Measurements from ENCODE around the gene A1CF.
"Not testable (repeated sequence)": the region's sequence is repeated elsewhere in the genome, so short reads cannot be mapped to it uniquely, and the experiment has no call there.

A1CF gene, protein sequence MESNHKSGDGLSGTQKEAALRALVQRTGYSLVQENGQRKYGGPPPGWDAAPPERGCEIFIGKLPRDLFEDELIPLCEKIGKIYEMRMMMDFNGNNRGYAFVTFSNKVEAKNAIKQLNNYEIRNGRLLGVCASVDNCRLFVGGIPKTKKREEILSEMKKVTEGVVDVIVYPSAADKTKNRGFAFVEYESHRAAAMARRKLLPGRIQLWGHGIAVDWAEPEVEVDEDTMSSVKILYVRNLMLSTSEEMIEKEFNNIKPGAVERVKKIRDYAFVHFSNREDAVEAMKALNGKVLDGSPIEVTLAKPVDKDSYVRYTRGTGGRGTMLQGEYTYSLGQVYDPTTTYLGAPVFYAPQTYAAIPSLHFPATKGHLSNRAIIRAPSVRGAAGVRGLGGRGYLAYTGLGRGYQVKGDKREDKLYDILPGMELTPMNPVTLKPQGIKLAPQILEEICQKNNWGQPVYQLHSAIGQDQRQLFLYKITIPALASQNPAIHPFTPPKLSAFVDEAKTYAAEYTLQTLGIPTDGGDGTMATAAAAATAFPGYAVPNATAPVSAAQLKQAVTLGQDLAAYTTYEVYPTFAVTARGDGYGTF

DNA sequence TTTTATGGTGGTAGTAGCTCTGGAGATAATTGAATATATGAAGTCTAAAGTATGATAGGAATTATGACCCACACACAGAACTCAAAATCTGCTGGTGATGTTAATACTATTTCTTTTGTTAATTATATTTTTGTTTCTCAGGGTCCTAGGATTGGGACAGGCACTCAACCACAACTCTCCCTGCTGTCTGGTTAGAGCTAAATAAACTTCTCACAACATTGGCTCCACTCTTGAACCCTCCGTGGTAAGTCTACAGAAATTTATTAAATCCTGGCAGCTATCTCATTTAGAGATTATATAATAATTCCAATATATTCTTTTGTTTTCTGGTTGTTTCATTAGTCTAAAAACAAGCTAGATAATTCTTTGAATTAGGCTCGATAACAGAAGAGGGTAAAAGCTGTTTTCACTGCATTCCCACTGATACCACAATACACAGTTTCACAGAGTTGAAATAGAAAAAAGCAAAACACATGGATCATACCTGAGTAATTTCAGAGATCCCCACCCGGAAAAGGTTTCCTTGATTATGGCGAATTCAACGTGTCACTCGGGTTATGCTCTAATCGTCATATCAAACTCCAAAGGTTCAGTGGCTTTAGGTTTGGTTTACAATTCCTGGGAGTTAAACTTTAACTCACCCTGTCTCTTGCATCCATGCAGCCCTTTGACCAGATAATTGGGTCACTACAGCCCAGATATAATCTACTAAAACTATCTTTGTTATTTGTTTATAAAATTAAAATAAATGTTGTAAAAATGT lies at the start of gene A1CF:
TSS of gene A1CF (minus strand) at position 531 of the 763 bp plus-strand sequence. CDS start 25,687 bp downstream, outside the sequence.
- DNase-seq (ENCODE audit: low read depth, low spot score), result no peak

DNA sequence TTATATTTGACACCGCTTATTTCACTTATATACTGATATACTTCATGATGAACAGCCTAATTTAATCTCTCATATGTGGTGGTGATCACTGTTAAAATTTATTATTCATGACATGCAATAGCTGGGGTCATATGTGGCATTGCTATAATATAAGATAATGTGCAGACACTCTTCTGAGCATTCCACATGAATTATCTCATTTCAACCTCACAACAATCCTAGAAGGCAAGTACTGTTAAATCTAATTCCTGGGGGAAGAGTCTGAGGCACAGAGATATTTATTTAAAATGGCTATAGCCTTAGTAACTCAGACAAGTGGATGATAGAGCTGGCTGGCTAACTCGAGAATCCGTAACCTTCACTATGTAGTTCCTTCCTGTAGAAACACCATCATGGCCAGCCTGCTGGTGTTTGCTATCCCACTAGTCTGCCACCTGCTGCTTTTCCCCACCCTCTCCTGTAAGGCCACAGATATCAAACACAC lies 46.6 kb upstream of the A1CF start:
- DNase-seq (ENCODE audit: low read depth, low spot score), result no peak

DNA sequence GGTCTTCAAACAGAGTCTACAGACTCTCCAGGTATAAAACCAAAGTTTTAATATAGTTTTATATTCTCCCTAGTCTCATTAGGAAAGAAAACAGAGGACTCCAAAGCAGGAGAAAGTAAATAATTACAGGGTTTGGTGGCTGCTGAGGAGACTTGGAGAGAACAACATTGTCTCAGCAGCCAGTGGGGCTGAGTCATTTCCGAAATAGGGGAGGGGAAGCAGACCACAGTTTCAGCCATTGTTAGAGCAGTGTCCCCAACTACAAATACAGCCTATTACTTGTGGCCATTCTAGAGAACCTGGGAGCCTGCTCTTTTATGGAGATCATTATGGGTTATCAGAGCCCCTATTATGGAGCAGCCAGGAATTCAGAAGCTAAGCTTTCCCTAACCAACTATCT lies 44.2 kb upstream of the A1CF start:
- no peak for DNase-seq (ENCODE audit: low read depth, low spot score)

DNA sequence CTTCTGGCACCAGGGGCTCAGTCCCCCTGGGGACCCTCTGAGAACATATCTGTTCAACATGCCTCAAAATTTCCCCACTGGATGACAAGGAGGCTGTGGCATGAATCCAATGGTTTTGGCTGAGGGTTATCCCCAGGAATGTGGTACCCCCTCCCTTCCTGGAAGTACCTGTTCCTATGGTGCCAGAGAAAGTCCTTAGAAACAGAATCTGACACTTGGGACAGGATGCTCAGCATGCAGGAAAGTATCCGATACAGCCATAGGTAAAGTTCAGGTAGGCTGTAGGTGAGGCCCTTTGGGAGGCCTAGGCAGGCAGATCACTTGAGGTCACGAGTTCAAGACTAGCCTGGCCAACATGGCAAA lies 42.7 kb upstream of the A1CF start:
- DNase-seq (ENCODE audit: low read depth, low spot score), result no peak

DNA sequence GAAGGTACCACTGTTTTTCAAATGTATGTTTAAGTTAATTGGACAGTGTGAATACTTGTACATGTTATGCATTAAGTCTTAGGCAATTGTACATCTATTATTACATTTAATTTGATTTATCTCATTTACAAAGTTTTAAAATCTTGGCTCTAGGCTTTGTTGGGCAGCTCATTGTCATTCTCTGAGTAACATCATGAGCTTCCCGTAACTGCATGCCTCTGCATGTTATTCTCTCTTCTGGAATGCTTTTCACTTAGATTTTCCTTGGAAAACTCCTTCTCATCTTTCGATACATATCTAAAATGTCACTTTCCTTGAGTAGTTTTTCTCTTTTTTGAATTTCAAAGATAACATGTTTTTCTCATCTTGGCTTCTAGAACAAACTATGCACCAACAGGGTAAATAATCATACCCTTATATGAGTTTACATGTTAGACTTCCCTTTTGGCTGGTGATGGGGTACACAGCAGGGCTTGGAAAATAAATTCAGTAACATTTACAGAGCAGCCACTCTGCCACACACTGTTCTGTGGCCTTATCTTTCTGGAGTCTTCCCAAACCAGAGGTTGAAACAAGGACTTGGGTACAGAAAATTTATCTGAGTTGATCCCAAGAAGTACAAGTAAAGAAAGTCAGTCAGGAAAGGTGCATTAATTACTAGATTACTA lies 42.2 kb upstream of the A1CF start:
- DNase-seq (ENCODE audit: low read depth, low spot score), result no peak

DNA sequence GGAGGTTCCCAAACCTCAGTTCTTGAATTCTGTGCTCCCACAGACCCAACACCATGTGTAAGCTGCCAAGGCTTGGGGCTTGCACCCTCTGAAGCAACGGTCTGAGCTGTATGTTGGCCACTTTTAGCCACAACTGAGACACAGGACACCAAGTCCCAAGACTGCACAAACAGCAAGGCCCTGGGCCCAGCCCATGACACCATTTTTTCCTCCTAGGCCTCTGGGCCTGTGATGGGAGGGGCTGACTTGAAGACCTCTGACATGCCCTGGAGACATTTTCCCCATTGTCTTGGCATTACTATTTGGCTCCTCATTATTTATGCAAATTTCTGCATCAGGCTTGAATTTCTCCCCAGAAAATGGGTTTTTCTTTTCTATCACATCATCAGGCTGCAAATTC lies 38.0 kb upstream of the A1CF start:
- not testable (repeated sequence) for DNase-seq (ENCODE audit: low read depth, low spot score)

DNA sequence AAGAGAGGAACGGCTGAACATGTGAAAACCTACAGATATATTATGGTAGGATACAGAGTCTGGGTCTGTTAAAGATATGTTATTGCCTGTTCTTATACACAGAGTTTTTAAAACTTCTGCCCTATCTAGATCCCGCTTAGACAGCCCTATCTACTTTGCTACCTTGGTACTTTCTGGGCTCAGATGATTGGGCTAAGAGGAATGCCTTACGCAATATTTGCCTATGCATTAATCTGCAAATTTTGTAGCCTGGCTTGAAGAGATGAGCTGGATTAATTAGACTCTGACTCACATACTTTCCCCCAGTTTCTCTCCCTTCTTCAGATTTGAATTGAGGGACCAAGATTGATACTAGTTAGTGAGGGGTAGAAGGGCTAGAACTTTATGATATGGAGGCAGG lies 33.6 kb upstream of the A1CF start:
- DNase-seq (ENCODE audit: low read depth, low spot score), result no peak

DNA sequence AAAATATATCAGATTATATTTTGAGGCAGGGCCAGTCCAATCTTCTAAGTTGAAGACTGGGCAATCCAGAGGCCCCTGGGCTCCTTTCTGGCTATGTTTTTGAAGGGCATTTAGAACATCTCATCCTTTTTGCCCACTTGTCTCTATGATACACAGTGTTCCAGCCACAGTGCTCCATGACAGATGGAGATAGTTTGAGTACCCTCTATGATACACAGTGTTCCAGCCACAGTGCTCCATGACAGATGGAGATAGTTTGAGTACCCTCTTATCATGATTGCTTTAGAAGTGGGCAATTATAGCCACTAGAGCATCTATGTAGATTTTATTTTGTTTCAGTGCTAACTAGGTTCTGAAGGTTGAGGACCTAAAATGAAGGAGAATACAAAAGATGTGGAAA lies 33.1 kb upstream of the A1CF start:
- DNase-seq (ENCODE audit: low read depth, low spot score), result no peak

DNA sequence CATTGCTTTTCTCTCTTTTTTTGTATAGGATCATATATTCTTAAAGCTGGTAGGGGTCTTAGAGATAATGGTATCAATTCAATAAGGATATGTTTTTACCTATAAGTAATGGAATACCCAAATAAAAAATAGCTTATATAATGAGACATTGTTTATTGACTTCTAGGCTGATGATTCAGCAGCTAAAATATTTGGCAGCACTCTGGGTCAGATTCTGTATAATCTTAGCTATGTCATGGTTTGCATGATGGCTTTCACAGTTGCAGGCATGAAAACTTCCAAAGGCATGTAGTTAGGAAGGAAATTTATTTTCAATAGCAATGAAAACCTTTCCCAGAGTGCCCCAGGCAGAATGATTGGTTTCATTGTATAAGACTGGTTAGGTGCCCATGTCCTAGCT lies 32.1 kb upstream of the A1CF start:
- no peak for DNase-seq (ENCODE audit: low read depth, low spot score)

DNA sequence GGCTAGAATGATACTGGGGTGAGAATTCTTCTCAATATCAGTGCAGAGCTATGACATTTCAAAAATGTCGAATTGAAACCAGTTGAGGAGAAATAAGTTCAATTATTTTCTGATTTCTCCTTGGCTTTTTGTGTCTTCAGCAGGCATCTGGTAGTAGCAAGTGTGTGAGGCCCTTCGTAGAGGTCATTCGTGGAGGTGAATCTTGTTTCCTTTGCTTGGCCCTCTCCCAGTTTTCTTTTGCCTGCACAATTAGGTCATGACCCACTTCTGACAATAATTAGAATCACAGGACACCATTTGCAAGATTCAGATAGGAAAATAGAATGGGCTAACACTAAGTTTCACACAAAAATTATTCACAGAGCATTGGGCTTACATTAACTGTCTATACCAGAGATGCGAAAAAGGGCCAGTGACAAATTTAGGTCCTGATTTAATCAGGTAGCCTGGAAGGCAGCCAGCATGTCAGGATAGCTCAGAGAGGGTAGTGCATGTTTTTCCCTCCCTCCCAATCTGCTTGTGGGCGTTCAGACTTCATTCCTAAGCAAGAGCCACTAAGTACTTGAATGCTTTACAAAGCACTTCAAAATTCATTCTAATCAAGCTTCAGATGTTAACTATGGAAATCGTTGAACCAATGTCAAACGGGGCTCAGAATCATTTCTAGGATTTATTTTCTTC lies 24.0 kb upstream of the A1CF start:
- DNase-seq (ENCODE audit: low read depth, low spot score), result no peak

DNA sequence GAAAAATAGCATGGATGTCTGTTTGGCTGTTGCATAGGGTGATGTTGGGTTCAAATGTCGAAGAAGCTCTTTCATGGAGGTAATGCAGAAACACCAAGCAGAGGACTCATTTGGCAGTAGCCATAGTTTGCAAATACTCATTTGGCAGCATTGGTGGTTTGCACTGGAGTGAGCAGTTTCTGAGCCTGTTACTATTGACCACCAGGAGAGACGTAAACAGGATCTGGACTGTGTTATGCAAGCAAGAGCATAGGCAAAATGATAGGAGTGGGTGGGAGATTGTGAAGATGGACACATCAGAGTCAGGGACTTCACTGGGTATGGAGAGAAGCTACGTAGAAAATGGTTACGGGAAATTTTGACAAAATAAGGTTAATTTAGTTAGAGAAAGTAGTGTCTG lies 22.9 kb upstream of the A1CF start:
- DNase-seq (ENCODE audit: low read depth, low spot score), result no peak

DNA sequence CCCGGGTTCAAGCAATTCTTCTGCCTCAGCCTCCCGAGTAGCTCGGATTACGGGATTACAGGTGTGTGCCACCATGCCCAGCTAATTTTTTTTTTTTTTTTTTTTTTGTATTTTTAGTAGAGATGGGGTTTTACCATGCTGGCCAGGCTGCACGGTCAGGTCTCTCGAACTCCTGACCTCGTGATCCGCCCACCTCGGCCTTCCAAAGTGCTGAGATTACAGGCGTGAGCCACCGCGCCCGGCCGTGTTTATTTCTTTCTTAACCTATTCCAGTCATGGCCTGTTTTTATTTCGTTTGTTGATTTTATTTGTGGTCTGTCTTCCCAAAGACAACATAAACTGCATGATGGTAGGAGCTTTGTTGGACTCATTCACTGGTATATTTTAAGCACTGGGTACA lies 20.4 kb upstream of the A1CF start:
- DNase-seq (ENCODE audit: low read depth, low spot score), result not testable (repeated sequence)

DNA sequence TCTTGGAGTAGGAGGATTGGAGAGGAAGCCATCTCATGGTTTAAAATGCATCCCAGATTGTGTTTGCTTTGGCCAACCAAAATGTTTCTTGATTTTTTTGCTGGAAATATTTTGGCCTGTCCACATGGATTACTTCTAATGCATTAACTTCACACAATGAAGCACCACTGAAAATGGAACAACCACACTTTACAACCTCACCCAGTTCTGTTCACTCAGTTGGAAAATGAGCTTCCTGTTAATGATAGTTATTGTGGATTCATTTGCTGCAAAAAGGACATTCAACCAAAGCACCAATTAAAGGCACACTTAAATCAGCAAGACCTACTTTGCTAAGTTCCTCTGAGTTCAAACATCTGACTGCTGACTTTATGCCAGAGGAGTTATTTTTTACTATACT lies 11.3 kb upstream of the A1CF start:
- no peak for DNase-seq (ENCODE audit: low read depth, low spot score)

DNA sequence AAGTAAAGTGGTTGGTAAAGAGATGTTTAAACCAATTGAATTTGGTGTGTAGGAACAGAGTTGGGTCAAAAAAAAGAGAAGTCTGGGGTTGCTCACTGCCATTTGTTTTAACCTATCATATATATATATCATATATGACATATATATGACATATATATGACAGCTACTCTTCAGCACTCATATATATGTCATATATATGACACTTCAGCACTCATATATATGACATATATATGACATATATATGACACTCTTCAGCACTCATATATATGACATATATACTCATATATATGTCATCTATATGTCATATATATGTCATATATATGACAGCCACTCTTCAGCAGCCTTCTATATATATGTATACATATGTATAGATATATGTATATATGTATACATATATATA lies 8.9 kb upstream of the A1CF start:
- DNase-seq (ENCODE audit: low read depth, low spot score), result no peak

DNA sequence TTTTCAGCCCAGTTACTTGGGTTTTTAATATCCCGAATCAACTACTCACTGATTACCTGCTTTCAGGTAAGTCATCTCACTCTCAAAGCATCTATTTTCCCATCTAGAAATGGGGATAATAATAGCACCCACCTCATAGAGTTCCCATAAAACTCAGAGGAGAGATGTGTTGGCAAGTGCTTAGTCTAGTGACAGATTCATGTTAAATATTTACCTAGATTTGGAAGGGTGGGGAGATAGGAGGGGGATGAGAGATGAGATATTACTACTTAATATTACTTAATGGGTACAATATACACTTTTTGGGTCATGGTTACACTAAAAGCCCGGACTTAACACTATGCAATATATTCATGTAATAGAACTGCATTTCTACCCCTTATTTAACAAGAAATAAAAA lies 7.0 kb upstream of the A1CF start:
- no peak for DNase-seq (ENCODE audit: low read depth, low spot score)

DNA sequence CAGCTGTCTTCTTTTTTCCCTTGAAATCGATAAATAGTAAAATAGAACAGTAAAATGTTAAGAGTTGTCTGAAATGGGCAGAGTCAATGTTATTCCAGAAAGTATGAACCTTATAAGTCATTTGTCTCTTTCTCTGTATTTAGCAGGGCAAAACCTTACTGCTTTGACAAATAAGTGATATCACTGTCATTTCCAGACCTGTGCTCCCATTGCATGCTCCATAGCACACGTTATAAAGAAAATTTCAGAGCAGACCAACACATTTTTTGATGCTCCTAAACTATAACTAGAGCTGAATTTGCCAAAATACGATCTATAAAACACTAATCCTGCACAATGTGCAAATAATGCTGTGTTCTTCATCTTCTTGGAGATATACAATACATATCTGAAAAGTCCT lies 1.1 kb downstream of the A1CF start:
- no peak for DNase-seq (ENCODE audit: low read depth, low spot score)

DNA sequence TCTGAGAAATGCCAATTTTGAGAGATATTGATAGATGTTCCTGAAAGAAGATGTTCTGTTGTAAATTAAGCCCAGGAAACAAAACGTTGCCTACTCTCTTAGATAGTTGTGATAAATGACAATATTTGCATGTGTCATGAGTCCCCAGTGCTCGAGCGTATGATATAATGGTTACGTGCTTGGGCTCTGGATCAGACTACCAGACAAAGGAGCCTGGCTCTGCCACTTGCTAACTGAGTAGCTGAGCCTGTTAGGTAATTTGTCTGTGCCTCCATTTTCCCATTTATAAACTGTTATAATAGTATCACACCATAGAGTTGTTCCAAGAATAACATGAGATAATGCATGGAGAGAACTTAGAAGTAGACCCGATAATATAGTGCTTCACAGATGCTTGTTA lies 1.8 kb downstream of the A1CF start:
- no peak for DNase-seq (ENCODE audit: low read depth, low spot score)

DNA sequence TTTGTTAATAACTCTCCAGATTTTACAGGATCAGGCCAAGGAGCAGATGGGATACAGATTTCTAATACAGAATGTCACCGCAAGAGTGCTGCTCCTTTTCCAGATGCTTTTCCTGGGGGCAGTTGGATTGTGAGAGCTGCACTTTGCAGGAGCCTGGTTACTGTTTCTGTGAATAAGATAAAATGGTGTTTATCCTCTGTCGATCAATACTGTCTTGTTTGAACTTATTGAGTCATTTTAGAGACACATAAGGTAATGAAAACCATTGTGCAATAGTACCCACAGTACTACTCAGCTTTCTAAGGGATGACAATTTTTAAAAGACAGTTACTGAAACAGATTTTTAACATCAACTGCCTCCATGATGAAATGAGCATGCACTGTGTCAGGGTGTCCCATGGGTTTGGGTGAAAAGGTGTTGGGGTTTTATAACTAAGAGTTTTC lies 2.9 kb downstream of the A1CF start:
- no peak for DNase-seq (ENCODE audit: low read depth, low spot score)

DNA sequence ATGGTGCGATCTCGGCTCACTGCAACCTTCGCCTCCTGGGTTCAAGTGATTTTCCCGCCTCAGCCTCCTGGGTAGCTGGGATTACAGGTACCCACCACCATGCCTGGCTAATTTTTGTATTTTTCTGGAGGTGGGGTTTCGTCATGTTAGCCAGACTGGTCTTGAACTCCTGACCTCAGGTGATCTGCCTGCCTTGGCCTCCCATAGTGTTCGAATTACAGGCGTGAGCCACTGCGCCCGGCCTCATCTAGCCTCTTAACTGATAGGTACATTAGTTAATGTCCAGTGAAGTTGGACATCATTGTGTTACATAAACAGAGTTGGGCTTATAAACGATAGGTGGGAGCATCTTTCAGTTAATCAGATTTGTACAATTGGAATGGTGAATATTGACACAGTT lies 4.4 kb downstream of the A1CF start:
- DNase-seq (ENCODE audit: low read depth, low spot score), result not testable (repeated sequence)

DNA sequence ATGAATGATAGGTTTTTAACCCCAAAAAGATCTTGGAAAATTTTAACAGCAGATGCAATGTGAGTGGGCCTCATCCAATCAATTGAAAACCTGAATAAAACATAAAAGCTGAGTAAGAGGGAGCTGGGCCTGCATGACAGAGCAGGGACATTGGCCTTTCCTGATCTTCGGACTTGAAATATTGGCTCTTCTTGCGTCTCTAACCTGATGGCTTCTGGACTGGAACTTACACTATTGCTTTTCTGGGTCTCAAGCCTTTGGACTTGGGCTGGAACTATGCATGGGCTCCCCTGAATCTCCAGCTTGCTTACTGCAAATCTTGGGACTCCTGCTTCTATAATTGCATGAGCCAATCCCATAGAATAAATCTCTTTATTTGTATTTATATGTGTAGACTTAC lies 9.0 kb downstream of the A1CF start:
- DNase-seq (ENCODE audit: low read depth, low spot score), result no peak

DNA sequence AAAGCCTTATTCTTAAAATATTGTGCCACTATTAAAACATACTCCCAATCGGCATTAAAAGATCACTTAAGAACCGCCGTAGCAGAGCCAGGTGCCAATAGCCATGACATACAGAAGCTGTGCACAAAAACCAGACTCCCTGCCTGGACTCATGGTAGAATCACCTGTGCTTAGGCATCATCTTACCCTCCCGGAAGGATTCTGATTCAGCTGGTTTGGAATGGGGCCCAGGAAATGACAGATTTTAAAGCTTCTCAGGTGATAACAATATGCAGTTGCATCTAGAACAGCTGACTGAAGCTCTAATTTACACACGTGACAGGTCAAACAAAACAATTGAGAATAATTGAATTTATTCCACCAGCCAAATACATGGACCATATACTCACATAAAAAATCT lies 10.7 kb downstream of the A1CF start:
- no peak for DNase-seq (ENCODE audit: low read depth, low spot score)

DNA sequence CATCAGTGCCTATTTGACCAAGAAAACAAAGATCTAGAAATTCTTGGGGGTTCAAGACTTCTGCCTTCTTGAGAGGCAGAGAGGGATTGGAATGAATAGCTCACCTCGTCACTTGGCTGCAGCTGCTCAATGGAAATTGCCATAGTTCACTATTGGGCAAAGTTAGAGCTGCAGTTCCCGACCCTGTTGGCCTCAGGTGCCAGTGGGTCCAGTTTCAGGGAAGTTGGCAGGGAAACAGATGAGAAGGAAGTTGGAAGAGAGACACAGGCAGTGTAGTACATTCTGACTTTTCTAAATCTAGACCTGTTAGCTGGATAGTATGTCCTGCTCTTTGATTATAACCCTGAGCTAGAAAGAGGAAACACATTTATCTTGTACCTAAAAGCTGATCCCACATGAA lies 19.1 kb downstream of the A1CF start:
- no peak for DNase-seq (ENCODE audit: low read depth, low spot score)
